Left colon (tissue), 2 donors: ENCODE results near the gene PEX6. TPM values are rescaled to one million over a fixed set of nuclear protein-coding genes. Genes with fewer than 3 reads are reported as not detected.

Experiments used
- ATAC-seq: fragments of 200-7000 bp; cut with Tn5 transposase; one replicate; pipeline ENCODE4 v1.9.1; 2020; ENCODE audit warnings: mild to moderate bottlenecking, moderate library complexity
- DNase-seq, 2 donors: peaks; one replicate each; pipeline ENCODE4 v3.0.0-alpha.2; 2020
- intact Hi-C, 2 donors: fragments of 100-400 bp; cut with DNase I in 1 of 2; cut with micrococcal nuclease in 1 of 2; formaldehyde crosslinking; loops; one replicate each; pipeline versions ENCODE4 v1.11.2 to v1.14.0; 2022; cut with DNase I, micrococcal nuclease
- long read RNA-seq: library from polyadenylated mRNA; unstranded; transcript quantifications from one replicate; pipeline ENCODE4 v2.0.0, GENCODE V29; 2021
- total RNA-seq, 2 donors: library from RNA; stranded (reverse); fragmentation: NEBNext Ultra II Directional; extraction: Animal tissue kit (Norgen Biotek cat#: 25700); gene quantifications; one replicate each; pipeline ENCODE4 v1.2.1, GENCODE V29; 2021
- donor health status: DM: no; HTN: no; CAD: no.
- donor health status: DM: yes; HTN: yes; CAD: no.

PEX6 gene, protein sequence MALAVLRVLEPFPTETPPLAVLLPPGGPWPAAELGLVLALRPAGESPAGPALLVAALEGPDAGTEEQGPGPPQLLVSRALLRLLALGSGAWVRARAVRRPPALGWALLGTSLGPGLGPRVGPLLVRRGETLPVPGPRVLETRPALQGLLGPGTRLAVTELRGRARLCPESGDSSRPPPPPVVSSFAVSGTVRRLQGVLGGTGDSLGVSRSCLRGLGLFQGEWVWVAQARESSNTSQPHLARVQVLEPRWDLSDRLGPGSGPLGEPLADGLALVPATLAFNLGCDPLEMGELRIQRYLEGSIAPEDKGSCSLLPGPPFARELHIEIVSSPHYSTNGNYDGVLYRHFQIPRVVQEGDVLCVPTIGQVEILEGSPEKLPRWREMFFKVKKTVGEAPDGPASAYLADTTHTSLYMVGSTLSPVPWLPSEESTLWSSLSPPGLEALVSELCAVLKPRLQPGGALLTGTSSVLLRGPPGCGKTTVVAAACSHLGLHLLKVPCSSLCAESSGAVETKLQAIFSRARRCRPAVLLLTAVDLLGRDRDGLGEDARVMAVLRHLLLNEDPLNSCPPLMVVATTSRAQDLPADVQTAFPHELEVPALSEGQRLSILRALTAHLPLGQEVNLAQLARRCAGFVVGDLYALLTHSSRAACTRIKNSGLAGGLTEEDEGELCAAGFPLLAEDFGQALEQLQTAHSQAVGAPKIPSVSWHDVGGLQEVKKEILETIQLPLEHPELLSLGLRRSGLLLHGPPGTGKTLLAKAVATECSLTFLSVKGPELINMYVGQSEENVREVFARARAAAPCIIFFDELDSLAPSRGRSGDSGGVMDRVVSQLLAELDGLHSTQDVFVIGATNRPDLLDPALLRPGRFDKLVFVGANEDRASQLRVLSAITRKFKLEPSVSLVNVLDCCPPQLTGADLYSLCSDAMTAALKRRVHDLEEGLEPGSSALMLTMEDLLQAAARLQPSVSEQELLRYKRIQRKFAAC
- 10 to 100 TPM; 22.4 to 26.9 TPM for total RNA-seq
- long read RNA-seq, transcript PEX6-202 (17 exons, 3,478 nt): major isoform, 38 of 71 reads
- long read RNA-seq, partial matches to known transcripts: 25 of 71 reads
- long read RNA-seq, other reads (novel, unspliced or antisense): 8 of 71 reads

GRCh38 chr6:42978839-42979522 is at the start of gene PEX6:
Gene PEX6, minus strand, starts transcription at chr6:42979181. Its CDS starts 31 bp downstream, at chr6:42979150.
- ATAC-seq: peak; percentile 89
- intact Hi-C loops: no loop called here

DNA sequence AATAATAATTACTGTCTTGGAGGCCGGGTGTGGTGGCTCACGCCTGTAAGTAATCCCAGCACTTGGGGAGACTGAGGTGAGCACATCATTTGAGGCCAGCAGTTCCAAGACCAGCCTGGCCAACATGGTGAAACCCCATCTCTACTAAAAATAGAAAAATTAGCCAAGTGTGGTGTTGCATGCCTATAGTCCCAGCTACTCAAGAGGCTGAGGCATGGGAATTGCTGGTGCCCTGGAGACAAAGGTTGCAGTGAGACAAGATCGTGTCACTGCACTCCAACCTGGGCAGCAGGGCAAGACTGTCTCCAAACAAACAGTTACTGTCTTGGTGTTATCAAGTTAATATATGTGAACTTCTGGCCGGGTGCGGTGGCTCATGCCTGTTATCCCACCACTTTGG is 47.4 kb upstream of the PEX6 start:
- DNase-seq (no peak), ATAC-seq (no peak)
- intact Hi-C loops: no loop called here

More at GRCh38 chr6:42978839-42979522, at the start of gene PEX6:
- DNase-seq: peak; percentile 93 to 95

DNA sequence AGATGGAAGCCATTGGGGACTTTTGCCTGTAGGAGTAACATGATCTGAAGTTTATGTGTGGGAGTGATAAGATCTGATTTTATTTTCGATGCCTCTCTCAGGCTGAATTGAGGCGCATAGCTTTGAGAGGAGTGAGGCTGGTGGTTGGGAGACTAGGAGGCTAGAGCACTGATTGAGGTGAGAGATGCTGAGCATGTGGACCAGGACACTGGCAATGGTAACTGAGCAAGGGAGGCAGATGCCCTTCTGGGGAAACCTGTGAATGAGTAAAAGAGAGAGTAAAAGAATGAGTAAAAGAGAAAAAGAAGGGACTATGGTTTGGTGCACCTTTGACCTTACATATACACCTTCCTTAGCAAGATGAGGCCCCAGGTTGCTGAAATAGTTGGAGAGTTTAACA is 45.5 kb upstream of the PEX6 start:
- no peak for DNase-seq
- intact Hi-C loops: no loop called here
- no peak for ATAC-seq

- intact Hi-C loops: no loop called here
- ATAC-seq: peak; percentile 95
These were observed 42.5 kb upstream of the PEX6 start, which contains the start of gene RRP36 for GRCh38 chr6:43021270-43022047. Gene RRP36, plus strand, starts transcription at chr6:43021623. Its CDS starts 32 bp downstream, at chr6:43021655.

GRCh38 chr6:43020847-43021246 is 41.9 kb upstream of the PEX6 start:
- DNase-seq: no peak
- intact Hi-C loops: no loop called here
- no peak for ATAC-seq

More at GRCh38 chr6:43021270-43022047, 42.5 kb upstream of the PEX6 start, which contains the start of gene RRP36:
- DNase-seq: peak; percentile 73 to 85

DNA sequence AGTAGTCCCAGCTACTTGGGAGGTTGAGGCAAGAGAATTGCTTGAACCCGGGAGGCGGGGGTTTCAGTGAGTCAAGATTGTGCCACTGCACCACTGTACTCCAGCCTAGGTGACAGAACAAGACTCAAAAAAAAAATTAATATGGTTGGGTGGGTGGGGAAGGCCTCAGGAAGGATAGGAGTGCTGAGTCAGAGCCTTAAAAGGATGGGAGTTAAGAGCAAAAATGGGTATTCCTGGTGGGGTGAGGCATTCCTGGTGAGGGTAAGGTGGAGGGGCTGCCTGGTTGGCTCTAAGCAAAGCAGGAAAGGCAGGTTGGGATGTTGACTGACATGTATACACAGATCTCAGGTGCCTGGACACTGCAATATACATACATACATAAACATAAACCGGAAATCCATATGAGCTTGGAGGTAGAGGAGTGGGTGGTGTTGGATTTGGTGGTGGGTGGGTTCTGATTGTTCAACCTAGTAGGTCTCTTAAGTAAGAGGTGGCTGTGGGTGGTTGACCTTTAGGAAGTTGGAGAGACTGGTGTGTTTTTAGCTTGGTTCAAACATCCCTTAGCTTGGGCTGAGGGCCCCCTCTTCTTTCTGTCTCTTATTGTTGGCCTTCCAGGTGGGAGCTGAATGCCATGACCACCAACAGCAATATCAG is 41.2 kb upstream of the PEX6 start:
- ATAC-seq (no peak), DNase-seq (no peak)
- intact Hi-C loops: no loop called here

- ATAC-seq (no peak), DNase-seq (no peak)
- intact Hi-C loops: no loop called here
These were observed 40.2 kb upstream of the PEX6 start for GRCh38 chr6:43019152-43019551.

- DNase-seq: no peak
- no peak for ATAC-seq
- intact Hi-C loops: no loop called here
These were observed 38.0 kb upstream of the PEX6 start for GRCh38 chr6:43016943-43017334.

DNA sequence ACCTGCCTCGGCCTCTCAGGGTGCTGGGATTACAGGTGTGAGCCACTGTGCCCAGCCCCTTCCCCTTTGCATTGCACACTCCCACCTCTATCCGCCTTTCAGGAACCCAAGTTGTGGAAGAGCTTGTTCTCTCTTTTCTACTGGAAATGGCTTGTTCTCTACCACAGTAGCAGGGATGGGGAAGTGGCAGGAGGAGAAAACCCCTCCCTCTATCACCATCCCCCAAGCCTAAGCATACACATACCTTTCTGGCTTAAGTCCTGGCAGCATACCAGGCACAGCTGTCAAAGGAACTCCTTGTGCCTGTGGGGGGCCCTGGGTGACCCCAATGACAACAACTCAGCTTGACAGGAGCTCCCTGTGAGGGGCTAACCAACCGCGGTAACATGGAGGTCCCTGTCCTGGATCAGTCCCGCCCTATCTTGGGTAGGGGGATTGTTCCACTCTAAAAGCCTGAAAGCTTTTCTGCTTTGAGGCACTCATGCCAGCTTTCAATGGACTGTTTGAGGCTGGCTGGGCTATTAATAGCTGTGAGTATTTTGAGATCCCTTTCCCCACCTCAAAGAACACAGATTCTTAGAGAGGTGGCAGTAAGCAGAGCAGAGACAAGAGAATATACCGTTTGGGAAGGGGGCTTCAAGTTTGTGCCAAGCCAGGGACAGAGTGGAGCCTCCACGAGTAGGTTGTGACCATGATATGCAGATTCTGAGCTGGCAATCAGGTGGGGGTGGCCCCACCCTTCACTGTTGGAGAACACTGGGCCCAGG is 37.4 kb upstream of the PEX6 start:
- DNase-seq (no peak), ATAC-seq (no peak)
- intact Hi-C loops: no loop called here

DNA sequence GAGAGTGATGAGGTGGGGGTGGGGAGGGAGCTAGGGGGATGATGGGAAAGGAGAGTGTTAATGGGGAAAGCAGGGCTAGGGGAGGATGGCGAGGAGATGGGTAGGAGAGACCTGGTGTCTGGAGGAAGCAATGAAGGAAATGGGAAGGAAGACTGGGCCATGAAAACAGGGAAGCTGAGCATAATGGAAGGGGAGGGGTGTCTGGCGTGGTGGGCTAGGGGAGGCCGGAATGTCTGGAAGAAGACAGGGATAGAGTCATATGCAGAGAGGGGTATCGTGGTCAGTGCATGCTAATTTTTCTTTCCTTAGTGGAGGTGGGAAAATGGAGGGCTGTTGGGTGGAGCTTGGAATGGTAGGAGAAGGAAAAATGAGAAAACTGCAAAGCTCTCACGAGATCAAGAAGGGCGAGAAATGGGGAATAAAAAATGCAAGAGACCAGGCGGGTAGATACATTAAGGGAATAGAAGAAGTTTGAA is 35.5 kb upstream of the PEX6 start:
- intact Hi-C loops: no loop called here
- DNase-seq (no peak), ATAC-seq (no peak)

DNA sequence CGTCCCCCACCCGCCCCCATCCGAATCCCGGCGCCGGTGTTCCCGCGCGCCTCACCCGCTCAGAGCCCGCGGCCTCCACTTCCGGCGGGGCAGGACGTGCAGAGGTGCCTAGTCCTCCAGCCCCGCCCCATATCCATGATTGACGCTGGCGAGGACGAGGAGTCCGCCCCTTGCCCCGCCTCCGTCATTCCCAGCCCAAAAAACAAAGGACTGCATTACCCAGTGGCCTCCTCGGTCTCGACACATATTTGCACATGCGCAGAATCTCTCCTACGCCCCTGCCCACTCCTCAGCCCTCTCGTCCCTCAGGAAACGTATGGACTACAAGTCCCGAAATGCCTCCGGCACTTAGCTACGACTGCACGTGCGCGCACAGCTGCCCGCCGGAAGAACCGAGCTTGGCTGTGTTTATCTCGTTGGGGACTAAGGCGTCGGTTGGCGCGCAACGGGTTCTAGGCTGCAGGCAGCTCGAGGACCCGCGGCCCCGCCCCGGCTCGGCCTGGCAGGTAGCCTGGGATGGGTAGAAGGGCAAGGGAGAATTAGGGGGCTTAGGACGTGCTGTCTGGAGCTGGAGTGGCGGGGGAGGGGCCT is 35.0 kb upstream of the PEX6 start, which contains the start of the genes KLHDC3 and MEA1:
KLHDC3 (plus strand) TSS at position 407 of the 591 bp plus-strand sequence. CDS start 2,944 bp downstream, outside the sequence.
MEA1 (minus strand) TSS at position 104 of the 591 bp plus-strand sequence. CDS start 133 bp downstream, outside the sequence.
- ATAC-seq (peak; percentile 97), DNase-seq (peak; percentile 99 to 100)
- intact Hi-C loops: no loop called here

DNA sequence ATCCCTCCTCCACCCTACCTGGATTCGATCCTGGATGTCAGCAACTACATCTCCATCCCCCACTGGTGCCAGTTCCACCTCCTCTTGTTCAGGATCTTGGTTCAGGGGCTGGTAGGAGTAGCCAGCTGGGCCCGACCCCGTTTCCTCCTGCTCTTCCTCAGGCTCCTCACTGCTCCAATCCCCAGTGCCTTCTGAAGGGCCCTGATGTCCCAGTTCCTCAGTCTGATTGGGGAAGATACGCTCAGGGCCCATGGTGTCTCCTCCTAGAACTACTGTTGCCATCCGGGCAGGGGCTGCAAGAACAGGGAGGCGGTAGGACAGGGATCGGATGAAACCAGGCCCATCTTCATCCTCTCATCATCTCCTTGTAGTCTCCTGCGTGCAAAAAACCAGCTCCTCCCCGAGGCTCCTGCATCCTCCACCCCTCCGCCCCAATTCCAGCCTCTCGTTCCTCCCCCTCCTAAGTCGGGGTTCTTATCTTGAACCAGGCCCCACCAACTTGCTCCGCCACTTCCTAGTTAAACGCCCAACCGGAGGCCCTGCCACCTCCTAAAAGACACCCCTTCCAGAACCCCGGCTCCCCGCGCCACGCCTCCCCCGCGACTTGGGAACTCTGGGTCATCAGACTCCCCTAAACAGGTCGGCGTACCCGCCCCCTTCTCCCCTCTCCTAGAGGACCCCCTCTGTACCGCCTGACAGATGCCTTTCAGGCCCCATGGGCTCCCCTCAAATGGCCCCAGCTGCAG is 34.3 kb upstream of the PEX6 start:
- intact Hi-C loops: no loop called here
- peak; percentile 1 for ATAC-seq
- DNase-seq: no peak

DNA sequence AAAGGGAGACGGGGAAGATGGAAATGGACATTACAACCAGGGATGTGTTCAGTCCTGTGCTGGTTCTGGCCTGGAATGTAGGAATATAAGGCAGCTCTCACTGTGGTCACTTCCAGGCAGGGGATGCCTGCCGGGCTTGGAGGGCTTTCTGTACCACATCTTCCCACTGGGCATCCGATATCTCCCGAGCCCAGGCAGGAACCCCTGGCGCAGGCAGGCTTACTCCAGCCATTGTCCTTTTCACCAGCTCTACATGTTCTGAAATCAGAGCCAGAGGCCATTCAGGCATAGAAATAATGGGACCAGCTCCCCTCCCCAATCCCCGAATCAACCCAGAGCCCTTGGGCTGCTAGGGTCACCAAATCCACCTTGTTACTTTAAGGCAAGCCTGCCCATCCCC is 33.4 kb upstream of the PEX6 start:
- intact Hi-C loops: no loop called here
- ATAC-seq (no peak), DNase-seq (no peak)

GRCh38 chr6:43011207-43011606 is 32.2 kb upstream of the PEX6 start:
- DNase-seq: no peak
- no peak for ATAC-seq
- intact Hi-C loops: no loop called here

DNA sequence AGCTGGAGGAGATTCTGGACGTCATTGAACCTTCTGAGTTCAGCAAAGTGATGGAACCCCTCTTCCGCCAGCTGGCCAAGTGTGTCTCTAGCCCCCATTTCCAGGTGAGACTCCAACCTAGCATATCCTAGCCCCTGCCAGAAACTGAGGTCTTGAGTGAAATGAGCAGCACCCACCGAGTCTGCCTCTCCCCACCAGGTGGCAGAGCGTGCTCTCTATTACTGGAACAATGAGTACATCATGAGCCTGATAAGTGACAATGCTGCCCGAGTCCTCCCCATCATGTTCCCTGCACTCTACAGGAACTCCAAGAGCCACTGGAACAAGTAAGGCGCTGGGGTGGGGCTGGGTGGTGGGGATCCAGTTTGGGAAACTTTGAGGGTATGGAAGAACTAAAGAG is 30.1 kb upstream of the PEX6 start:
- DNase-seq: peak in 1 of 2 donors; percentile 52
- intact Hi-C loops: loop anchor here in 1 of 2 donors (10.0 kb wide), 1 partner anchor 136 kb away; no protein-coding TSS in a partner anchor

More for the DNA sequence above, 30.1 kb upstream of the PEX6 start:
- ATAC-seq: no peak
